ENCODE data around the gene EPHB1.
"Not testable (repeated sequence)": the region's sequence is repeated elsewhere in the genome, so short reads cannot be mapped to it uniquely, and the experiment has no call there.

Gene EPHB1

DNA sequence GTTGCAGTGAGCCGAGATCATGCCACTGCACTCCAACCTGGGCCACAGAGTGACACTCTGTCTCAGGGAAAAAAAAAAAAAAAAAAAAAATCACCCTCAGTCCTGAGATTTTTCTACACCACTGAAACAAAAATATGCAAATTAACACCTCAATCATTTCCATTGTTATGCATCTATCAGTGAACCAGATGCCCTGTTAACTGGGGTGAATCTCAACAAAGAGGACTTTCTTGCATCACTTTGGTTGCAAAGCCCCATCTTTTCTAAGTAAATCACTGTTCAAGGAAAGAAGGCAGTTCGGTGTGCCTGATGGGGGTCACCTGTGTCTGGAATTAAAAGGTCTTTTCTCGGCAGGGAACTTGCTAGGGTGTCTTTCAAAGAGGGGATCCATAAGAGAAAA is 421.6 kb downstream of the EPHB1 start:
- DNase-seq (ENCODE audit: low read depth), result no peak

DNA sequence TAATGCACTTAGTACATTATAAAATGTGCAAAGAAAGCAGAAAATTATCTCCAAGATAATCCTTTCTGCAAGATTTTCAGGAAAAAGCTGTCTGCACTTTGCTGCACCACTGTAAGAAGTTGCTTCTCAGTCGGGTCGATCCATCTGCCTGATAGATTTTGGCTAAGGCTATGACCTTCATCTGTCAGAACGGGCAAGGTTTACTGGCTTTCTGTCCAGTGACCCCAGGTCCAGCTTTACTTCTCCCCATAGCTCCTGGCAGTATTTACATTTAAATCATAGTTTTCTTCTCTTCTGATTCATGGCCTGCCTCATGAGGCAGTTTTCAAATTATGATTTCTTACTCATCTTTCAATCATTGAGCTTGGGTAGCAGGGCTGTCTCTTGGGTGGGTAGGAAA is 422.7 kb downstream of the EPHB1 start:
- DNase-seq (ENCODE audit: low read depth), result no peak

DNA sequence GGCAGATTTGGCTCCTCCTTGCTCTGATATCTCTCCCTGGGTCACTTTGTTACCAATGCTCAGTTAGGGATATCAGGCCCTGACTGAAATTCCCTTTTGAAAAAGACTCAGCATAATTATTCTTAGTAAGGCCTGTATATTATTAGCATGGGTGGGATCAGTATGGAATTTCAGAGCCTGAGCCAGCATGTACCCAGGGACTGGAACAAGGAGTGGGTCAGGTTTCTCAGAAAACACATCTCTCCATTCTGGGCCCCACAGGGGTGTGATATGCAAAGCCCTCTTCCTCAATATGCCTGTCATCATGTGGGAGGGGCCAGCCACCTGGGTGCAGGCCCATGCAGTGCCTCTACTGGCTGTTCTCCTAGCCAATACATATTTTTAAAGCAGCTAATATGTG is 423.2 kb downstream of the EPHB1 start:
- DNase-seq (ENCODE audit: low read depth), result no peak

DNA sequence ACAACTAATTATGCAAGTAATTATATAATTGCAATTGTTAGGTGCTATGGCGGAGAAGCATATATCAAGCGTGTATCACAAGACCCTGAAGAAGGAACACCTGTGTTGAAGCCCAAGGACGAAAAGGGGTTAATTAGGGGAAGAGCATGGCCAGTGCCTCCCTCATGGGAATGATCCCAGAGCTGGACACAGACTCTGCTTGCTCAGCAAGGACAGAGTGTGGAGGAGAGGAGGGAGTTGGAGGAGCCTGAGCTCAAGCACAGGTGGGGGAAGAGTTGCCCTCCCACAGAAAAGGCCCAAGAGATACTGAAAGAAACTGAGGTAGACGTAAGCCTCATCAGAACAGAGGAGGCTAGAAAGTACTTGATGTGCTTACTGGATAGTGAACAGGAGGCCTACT is 423.7 kb downstream of the EPHB1 start:
- DNase-seq (ENCODE audit: low read depth), result no peak

DNA sequence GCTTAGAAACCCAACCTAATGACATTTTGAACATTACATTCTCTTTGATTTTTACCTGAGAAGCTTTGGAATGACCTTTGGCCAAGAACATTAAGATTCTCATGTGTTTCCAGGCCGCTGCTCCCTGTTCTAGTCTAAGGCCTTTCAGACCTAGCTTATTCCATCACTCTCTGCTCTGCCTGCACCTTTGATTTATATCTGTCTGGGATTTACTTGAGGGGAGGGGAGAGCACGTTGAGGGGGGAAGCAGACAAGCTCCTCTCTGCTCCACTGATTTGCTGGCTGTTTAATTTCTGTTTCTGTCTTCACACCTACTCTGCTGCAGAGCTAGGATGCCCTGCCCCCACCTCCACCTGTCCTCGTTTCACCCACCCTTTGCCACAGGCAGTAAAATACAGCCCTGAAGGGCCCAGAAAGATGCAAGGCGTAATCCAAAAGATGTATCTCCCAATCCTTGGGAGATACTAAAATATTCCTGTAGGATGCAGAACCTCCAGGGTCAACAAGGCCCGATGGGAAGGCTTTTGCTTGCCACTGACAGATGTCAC is 429.8 kb downstream of the EPHB1 start:
- no peak for DNase-seq (ENCODE audit: low read depth)

DNA sequence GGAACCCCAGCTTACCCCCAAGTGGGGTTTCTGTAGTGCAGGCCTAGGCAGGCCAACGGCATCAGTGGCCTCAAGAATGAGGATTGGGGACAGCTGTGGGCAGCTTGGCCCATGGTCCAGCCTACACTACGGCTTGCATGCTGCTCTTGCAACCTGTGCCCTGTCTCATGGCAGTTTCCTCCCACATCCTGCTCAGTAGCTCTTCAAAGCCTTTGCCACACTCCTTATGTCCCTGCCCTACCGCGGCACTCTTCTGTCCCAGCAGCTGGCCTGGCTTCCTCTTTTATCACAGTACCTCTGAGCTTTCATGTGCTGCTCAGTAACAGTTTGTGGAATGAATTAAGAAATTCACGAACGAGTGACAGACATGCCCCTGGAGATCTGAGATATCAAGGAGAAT is 431.0 kb downstream of the EPHB1 start:
- no peak for DNase-seq (ENCODE audit: low read depth)

DNA sequence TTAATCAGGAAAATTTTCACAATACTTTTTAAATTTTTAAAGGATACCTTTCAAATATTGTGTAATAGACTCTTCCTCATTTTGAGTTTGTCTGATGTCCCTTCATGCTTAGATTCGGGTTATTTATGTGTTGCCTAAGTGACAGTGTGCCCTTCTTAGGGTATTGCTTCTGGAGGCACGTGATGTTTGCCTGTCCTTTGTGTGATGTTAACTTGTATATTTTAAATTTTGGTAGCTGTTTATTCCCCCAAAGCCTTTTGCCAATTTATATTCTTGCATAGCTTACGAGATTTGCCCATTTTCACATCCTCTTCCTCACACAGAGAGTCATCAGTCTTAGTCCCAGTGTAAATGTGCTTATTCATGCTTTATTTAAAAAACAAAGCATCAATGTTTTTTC is 433.1 kb downstream of the EPHB1 start:
- no peak for DNase-seq (ENCODE audit: low read depth)

DNA sequence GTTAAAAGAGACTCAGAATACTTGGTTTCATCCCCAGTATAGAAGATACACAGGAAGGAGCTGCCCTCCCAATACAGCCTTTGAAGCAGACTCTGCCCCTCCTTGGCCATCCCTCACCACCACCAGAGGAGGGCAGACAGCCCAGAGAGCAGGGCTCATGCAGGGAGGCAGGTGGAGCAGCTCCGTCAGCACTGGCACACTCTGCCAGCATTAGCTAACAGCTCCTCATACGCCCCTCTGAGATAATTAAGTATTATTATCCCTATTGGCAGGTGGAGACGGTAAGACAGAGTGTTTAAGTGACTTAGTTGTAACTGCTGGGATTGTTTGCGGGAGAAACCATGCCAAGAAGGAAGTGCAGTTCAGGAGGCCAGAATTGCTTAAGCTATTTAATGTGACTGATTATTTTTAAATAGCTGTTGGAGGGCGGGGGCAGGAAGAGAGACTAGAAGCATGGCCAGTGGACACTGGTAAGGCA is 434.0 kb downstream of the EPHB1 start:
- no peak for DNase-seq (ENCODE audit: low read depth)

DNA sequence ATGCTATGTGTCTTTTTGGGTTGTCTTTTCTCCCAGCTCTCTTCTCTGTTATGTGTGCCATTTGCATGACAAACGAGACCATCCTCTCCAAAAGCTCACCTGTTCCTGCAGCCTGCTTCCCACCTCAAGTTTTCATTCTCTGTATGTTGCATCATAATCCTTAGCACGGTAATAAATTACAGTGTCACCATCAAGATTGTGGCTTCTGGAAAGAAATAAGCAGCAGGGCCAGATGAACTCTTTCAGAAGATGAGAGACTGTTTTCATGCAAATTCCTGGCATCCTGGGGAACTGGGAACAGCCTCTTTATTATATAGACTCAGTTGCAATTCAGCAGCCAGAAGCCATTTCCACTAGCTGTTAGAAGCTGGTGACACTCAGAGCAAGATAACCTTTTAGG is 436.7 kb downstream of the EPHB1 start:
- DNase-seq (ENCODE audit: low read depth), result no peak

DNA sequence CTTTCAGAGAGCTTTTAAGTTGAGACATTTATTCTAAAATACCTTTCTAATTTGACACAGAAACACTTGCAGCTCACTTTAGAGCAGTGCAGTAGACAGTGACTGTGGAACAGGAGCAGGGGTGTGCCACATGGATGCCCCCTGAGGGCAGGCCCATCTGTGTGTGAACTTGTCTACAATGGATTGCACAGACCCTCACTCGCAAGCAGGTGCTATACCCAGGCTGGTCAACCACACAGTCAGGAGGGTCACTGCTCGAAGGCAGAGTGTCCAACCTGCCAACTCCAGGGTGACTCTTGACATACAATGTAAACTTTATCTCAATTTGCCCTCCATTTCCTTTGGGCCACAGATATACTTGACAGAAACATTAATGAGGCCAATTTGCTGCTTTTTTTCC is 437.2 kb downstream of the EPHB1 start:
- no peak for DNase-seq (ENCODE audit: low read depth)

DNA sequence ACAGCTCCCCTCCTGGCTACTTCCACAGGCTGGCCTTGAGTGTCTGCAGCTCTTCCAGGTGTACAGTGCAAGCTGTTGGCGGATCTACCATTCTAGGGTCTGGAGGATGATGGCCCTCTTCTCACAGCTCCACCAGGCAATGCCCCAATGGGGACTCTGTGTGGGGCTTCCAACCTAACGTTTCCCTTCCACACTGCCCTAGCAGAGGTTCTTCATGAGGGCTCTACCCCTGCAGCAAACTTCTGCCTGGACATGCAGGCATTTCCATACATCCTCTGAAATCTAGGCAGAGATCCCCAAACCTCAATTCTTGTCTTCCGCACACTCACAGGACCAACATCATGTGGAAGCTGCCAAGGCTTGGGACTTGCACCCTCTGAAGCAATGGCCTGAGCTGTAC is 438.4 kb downstream of the EPHB1 start:
- not testable (repeated sequence) for DNase-seq (ENCODE audit: low read depth)

DNA sequence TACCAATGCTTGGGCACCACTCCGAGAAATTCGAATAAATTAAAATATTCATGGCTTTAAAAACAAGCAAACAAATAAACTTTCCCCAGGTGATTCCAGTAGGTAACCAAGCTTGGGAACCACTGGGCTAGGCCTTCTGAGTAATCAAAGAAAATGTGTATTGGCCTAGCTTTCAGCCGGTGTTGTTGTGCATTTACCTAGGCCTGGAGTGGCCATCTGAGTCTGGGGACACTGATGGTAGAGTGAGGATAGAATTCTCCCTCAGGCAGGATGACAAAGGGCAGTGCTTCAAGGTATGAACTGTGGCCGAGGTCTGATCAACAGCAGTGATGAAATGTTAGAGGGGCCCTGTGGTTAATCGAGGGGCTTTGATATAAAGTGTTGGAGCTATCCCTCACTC is 440.5 kb downstream of the EPHB1 start:
- no peak for DNase-seq (ENCODE audit: low read depth)

DNA sequence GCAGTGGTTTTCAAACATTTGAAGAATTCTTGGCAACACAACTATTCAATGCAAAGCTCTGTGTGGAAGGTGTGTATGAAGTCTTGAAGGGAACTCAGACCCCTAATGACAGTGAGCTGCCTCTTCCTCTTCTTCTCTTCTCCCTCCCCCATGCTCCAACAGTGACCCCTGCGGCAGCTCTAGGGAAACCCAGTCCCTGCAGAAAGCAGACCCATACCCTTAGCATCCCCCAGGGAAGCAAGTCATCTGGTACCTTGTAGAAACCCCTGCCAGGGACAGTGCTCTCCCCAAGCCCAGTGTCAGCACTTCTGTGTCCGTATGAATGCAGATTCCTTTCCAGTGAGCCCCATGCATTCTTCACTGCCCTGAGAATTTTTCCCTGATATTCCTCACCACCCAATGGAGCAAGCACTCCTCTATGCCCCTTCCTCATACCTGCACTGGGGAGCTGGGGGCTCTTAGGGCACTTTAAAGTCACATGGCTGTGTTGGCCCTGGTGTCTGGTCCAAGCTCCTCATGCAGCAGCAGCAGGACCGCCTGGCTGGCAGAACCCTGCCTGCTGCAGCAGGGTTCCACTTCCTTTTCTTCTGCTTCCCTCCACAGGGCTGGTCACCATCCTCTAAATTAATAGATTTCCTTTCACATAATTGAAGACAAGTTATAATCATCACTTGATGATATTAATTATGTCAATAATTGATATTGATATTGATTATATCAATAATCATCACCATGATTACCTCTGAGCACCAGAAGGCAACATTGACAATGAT is 442.5 kb downstream of the EPHB1 start:
- no peak for DNase-seq (ENCODE audit: low read depth)

DNA sequence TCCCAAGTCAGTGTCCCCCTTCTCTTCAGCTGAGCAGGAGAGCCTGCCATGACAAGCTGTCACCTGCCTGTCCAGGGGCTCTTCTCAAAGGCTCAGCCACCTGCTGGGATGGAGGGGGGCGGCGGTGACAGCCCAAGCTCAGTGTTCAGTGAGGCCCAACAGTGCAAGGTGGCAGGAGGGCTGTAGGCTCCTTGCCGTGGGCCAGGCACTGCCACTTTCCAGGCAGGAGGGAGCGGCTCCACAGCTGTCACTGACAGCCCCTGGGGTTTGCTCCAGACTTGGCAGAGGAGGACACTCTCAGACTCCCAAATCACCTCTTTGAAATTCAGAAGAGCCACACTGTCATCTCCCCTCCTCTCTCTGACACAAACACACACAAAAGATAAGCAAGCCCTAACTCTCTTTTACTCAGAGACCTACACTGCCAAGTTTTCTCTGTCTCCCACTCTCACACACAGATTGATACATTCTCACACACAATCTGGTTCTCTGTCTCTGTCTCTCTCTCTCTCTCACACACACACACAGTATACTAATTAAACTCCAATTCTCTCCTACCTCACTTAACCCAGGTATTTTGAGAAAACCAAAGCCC is 443.3 kb downstream of the EPHB1 start:
- DNase-seq (ENCODE audit: low read depth), result no peak

DNA sequence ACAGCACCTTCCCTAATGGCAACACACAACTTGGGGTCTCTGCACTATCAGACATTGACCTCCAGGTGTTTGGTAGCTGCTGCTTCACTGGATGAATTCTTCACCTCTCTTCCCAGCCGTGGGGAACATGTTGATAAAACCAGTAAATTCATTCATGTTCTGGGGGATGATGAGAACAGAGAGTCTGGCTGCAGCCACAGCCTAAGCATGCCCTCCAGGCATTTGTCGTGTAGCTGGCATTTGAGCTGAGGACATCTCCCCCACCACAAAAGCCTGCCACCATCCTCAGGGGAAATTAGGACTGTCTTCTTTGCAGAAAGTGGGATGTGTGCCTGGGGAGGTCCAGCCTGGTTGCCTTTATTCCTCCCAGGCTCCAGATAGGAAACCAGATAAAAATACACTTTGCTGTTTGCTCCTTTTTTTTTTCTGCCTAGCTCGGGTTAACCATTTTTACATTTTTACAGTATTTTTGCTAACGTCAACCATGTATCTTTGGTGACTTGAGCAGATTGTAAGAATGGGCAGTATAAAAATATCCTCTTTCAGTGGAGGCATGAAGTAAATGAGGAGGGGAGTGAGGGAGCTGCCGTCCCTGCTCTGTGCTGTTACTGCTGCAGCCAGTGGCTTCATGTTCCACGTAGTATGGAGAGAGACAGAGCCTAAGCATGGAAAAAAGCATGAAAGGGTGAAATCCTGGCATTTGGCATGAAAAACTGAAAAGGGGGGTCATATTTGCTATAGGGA is 444.0 kb downstream of the EPHB1 start:
- DNase-seq (ENCODE audit: low read depth), result no peak

DNA sequence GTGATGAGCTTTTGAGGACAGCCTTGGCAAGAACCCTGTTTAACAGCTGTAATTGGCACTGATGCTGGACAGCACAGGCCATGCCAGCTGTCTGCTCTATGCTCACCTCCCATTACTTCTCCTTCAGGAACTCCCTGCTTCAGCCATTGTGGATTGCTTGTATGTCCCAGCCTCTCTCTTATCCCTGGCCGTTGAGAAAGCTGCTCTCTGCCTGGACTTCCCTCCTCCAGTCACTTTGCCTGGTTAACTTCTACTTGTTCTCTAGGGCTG is 444.5 kb downstream of the EPHB1 start:
- DNase-seq (ENCODE audit: low read depth), result no peak

DNA sequence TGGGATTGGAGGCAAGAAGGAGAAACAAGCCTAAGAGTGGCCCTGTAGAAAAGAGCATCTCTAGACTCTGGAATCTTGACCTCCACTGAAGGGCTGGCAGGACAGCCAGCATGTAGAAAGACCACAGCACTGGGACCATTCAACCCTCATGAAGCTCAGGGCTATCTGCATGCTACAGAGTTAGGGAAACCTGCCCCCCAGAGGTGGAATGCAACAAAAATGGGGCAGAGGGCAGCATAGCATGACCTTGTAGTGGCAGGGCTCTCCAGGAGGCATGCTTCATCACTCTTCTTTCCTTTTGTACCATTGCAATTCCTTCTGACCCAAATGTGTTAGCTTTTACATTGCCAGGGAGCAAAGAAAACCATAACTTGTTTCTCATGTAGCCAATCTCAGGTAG is 445.4 kb downstream of the EPHB1 start:
- no peak for DNase-seq (ENCODE audit: low read depth)

DNA sequence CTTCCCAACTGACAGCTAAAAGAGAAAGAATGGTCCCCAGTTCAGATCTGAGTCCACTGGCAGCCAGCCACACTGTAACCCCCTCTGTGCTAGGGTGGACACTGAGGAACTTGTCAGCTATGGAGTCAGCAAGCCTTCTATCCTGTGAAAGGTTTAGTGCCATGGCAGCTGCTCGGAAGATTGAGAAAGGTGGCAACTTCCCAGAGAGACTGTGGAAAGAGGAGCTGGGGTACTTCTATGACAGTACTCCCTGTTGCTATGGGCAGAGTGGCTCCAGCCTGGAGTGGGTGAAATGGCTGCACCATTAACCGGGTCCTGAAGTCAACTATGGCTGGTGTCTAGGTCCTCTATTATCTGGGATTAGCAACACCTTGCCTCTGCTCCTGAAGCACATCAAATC is 447.2 kb downstream of the EPHB1 start:
- no peak for DNase-seq (ENCODE audit: low read depth)

DNA sequence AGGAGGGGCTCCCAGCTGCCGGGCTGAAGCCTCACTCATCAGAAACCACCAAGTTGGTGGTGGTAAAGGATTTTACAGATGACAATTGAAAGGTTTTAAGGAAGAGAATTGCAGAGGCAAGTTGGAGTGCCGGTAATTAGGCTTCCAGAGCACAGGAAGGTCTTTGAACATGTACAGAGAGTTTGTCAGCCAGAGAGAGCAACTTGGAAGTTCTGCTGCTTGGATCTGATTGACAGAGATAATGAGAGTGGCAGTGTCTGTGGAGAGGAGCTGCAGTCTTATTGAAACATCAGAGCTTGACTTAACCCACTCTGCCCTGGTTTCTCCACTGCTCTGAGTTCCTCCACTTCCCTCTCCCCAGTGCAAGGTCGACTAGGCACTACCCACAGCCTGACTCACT is 448.6 kb downstream of the EPHB1 start:
- no peak for DNase-seq (ENCODE audit: low read depth)

DNA sequence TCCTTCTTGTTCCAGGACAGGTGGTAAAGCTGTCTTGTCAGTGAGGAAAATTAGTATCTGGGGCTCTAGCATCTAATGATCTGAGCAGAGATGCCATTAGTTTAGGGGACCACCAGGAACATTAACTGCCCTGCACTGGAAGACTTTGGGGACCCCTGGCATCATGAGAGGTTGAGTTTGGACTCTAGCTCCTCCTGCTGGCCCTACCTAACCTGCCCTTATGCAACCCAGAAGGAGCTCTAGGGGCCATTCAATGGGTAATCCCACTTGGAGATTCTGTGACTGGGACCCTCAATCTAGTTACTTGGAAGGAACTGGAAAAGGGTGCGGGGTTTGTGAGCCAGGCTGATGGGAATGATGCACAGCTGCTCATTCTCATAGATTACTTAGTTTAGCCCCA is 451.0 kb downstream of the EPHB1 start:
- no peak for DNase-seq (ENCODE audit: low read depth)

DNA sequence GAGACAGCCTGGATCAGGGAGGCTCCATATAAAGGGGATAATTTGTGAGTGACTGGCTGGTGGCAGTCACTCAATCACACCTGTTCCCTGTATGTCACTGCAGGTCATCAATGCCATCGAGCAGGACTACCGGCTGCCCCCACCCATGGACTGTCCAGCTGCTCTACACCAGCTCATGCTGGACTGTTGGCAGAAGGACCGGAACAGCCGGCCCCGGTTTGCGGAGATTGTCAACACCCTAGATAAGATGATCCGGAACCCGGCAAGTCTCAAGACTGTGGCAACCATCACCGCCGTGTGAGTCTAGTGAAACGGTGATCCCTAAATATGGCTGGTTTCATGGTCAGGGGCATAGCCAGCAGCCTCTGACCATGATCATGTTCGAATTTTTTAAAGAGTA is 453.2 kb downstream of the EPHB1 start:
- no peak for DNase-seq (ENCODE audit: low read depth)

DNA sequence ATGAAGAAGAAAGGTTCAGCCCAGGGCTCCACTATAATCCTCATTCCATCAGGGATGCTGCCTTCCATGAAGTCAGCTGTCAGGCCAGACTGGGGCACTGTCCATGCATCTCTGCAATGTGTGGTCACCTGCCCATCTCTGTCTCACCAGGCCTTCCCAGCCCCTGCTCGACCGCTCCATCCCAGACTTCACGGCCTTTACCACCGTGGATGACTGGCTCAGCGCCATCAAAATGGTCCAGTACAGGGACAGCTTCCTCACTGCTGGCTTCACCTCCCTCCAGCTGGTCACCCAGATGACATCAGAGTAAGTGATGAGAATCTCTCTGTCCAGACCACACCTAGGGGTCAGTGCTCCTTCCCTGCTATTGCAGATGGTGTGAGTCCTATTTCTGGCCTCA is 454.1 kb downstream of the EPHB1 start:
- no peak for DNase-seq (ENCODE audit: low read depth)

DNA sequence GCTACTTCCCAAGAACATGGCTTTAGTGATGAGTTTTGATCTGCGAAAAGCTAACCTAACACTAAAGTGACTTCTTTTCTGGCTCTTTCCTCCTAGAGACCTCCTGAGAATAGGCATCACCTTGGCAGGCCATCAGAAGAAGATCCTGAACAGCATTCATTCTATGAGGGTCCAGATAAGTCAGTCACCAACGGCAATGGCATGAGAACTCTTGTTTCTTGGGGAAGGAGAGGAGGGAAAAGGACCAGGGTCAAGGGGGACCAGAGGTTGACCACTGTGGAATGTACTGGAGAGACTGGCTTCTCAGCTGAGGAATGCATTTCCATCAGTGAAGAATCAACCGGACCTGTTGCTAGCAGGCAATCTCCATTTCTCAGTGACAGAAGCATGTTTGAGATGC is 463.9 kb downstream of the EPHB1 start:
- DNase-seq (ENCODE audit: low read depth), result no peak
